GM12878 (cell line): ENCODE data around the gene IL21. TPM values are rescaled to one million over a fixed set of nuclear protein-coding genes. Genes with fewer than 3 reads are reported as not detected.

Experiments
- ATAC-seq: fragments of 200-7000 bp; cut with Tn5 transposase; 3 replicates; pipeline ENCODE4 v1.9.1; 2020; ENCODE audit warnings: mild to moderate bottlenecking, moderate library complexity
- BruUV-seq: library from RNA; stranded (reverse); fragments of 400-500 nt; replicated peaks from 2 replicates; lab custom pipeline; 2021; lab: Mats Ljungman, UMichigan
- CTCF ChIA-PET: fragments of 300-600 bp; sonication (Branson Sonifier 250); formaldehyde crosslinking; extraction: SDS; loops from one replicate; lab custom pipeline; 2021; ENCODE audit warnings: inconsistent platforms; lab: Yijun Ruan, JAX
- POLR2A ChIA-PET: fragments of 350-600 bp; formaldehyde crosslinking; extraction: SDS; loops from one replicate; lab custom pipeline; 2021; ENCODE audit warnings: inconsistent platforms; lab: Charles Lee
- RAD21 ChIA-PET: fragments of 300-600 bp; sonication (Branson Sonifier 250); formaldehyde crosslinking; loops from one replicate; lab custom pipeline; 2023; ENCODE audit warnings: antibody characterized with exemption; ENCODE audit not compliant: unreplicated experiment; lab: Charles Lee
- SMC1A ChIA-PET: fragments of 300-600 bp; sonication (Branson Sonifier 250); formaldehyde crosslinking; loops from one replicate; lab custom pipeline; 2023; ENCODE audit not compliant: unreplicated experiment, uncharacterized antibody; lab: Charles Lee
- DNase-seq: peaks from one replicate; pipeline ENCODE4 v3.0.0-alpha.2; 2011; ENCODE audit warnings: low read depth, low spot score
- FAIRE-seq: peaks from 3 replicates; lab custom pipeline; 2011; peaks lifted over from hg19 to GRCh38; lab: Jason Lieb, UNC
- H2AFZ ChIP-seq: 2 replicates; pipeline ENCODE4 v1.6.0; 2011; ENCODE audit warnings: low read depth, low read length, control low read depth; ENCODE audit not compliant: control insufficient read depth
- H3K27ac ChIP-seq: 2 replicates; pipeline ENCODE4 v1.5.1; 2011; ENCODE audit warnings: control low read depth; ENCODE audit not compliant: control insufficient read depth, insufficient read depth
- H3K27me3 ChIP-seq, 2 experiments: replicated peaks in 1 of 2; 2 replicates each; pipeline versions ENCODE4 v1.6.0 to v1.6.1; 2011; ENCODE audit warnings: low read length in 1 of 2; ENCODE audit not compliant: control insufficient read depth in 2 of 2, insufficient read depth in 2 of 2
- H3K36me3 ChIP-seq, 2 experiments: 2 replicates each; pipeline ENCODE4 v1.5.1; 2011; ENCODE audit warnings: low read length in 1 of 2; ENCODE audit not compliant: control insufficient read depth in 2 of 2, insufficient read depth in 2 of 2
- H3K4me1 ChIP-seq: 2 replicates; pipeline ENCODE4 v1.6.1; 2011; ENCODE audit warnings: mild to moderate bottlenecking, low read length, moderate library complexity, mixed read lengths; ENCODE audit not compliant: control insufficient read depth, insufficient read depth
- H3K4me2 ChIP-seq: 2 replicates; pipeline ENCODE4 v1.6.0; 2011; ENCODE audit warnings: control low read depth; ENCODE audit not compliant: control insufficient read depth, insufficient read depth
- H3K4me3 ChIP-seq: fragments of 200-600 bp; sonication (generic); 2 replicates; pipeline ENCODE4 v1.5.1; 2016
- H3K79me2 ChIP-seq: 2 replicates; pipeline ENCODE4 v1.6.0; 2011; ENCODE audit warnings: low read length; ENCODE audit not compliant: control insufficient read depth, insufficient read depth
- H3K9ac ChIP-seq: 2 replicates; pipeline ENCODE4 v1.8.0; 2011; ENCODE audit warnings: low read length, control low read depth, mixed read lengths; ENCODE audit not compliant: control insufficient read depth, insufficient read depth
- H3K9me3 ChIP-seq: replicated peaks from 3 replicates; pipeline ENCODE4 v1.5.1; 2011; ENCODE audit warnings: mild to moderate bottlenecking, low read length; ENCODE audit not compliant: control insufficient read depth, insufficient read depth
- H4K20me1 ChIP-seq: 2 replicates; pipeline ENCODE4 v1.6.0; 2011; ENCODE audit not compliant: control insufficient read depth, insufficient read depth
- FOXK2 ChIP-seq: fragments of 450-650 bp; IDR thresholded peaks from 2 replicates; pipeline ENCODE4 v1.6.1; 2017; ENCODE audit warnings: mild to moderate bottlenecking, moderate library complexity
- HDAC2 ChIP-seq: fragments of 200-600 bp; sonication (generic); IDR thresholded peaks from 2 replicates; pipeline ENCODE4 v1.6.1; 2017
- NBN ChIP-seq: fragments of 450-650 bp; IDR thresholded peaks from 2 replicates; pipeline ENCODE4 v1.6.1; 2016
- WGBS: methylation state at CpG from one replicate; pipeline ENCODE4 v1.1.6; 2016; ENCODE audit warnings: low lambda C conversion rate; ENCODE audit not compliant: insufficient replicate concordance, insufficient coverage; ENCODE audit errors: missing lambda C conversion rate; 5-methylcytosine and 5-hydroxymethylcytosine counted together
- in situ Hi-C: fragments of 300-500 bp; cut with MboI; formaldehyde crosslinking; loops from 9 replicates; pipeline ENCODE4 v1.14.3; 2018; ENCODE audit warnings: mixed read lengths
- intact Hi-C: fragments of 100-400 bp; cut with micrococcal nuclease; formaldehyde crosslinking; loops from one replicate; pipeline ENCODE4 v1.14.2; 2022; ENCODE audit not compliant: unreplicated experiment
- polyA plus RNA-seq, 11 experiments: library from polyadenylated mRNA; depleted of rRNA in 4 of 11; unstranded in 6 of 11; stranded (reverse) in 5 of 11; fragments of >200 nt; fragmentation: Nextera tagmentation in 4 of 11; fragmentation: Illumina TruSeq in 1 of 11; extraction: Ambion mirVana in 4 of 11; extraction: Trizol in 1 of 11; gene quantifications; 1 replicate in 1 of 11; 2 replicates in 10 of 11; pipeline versions ENCODE4 v1.2.1 to v1.2.3, GENCODE V29; 2011 to 2016; ENCODE audit warnings: inconsistent platforms in 2 of 11, missing spikeins in 2 of 11, low read depth in 1 of 11
- total RNA-seq, 4 experiments: library from RNA; depleted of rRNA in 3 of 4; stranded (reverse); fragments of >200 nt in 3 of 4; fragmentation: Illumina TruSeq in 1 of 4; extraction: Trizol in 1 of 4; gene quantifications; 2 replicates each; pipeline versions ENCODE4 v1.2.1 to v1.2.3, GENCODE V29; 2013 to 2021
- TF ChIP-seq, protein P1 (sequence below): fragments of 450-650 bp; IDR thresholded peaks from 2 replicates; pipeline ENCODE4 v1.6.1; 2017; ENCODE audit warnings: mild to moderate bottlenecking, moderate library complexity
- TF ChIP-seq, protein P2 (sequence below): fragments of 450-650 bp; IDR thresholded peaks from 2 replicates; pipeline ENCODE4 v1.6.1; 2017; ENCODE audit warnings: mild to moderate bottlenecking, low read depth, inconsistent platforms; ENCODE audit not compliant: poor library complexity, severe bottlenecking
- TF ChIP-seq, protein P3 (sequence below): fragments of 450-650 bp; IDR thresholded peaks from 2 replicates; pipeline ENCODE4 v1.6.1; 2014; ENCODE audit warnings: mild to moderate bottlenecking

IL21 gene
- total and polyA plus RNA-seq, 10 of the 15 experiments (the other 5 are each of a cell fraction or from before 2014, with no cell fraction given) = not detected

DNA sequence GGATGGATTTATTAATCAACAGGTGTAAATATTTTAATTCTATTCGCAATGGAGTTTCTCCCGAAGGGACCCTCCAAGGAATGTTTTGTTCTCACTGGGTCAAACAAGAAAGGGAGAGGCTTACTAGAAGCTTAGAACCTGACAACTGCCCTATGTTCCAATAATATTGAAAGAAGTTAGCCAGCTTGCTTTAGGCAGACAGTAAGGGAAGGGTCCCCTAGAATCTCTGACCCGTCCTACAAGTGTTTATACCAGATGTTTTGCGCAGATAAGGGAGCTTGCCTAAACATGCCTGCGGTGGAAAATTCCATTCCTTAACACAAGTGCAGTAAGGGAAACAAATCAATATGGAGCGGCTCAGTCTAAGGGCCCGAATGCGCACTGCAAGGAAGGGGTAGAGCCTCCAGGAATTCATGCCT, 17.7 kb downstream of the IL21 start:
- ChIA-PET SMC1A (interaction anchor here (0.8 to 3.7 kb wide), 11 partner anchors 9 to 779 kb away, joined by 3 to 20 read pairs (median 5); no protein-coding TSS in a partner anchor), POLR2A (no interaction called here), RAD21 (interaction anchor here (0.7 to 3.8 kb wide), 6 partner anchors 8 to 311 kb away, joined by 3 to 26 read pairs (median 4); no protein-coding TSS in a partner anchor), CTCF (interaction anchor here (0.6 to 4.5 kb wide), 16 partner anchors 8 to 739 kb away, joined by 3 to 55 read pairs (median 6); partner anchors contain the start of gene BBS12)
- intact Hi-C loops = loop anchor here (5.0 kb wide), 2 partner anchors 49 to 309 kb away; no protein-coding TSS in a partner anchor
- H3K4me2 ChIP-seq = no peak overlapping the region
- peaks cover 0 to 7% of the 10 kb centered on the region in 2 experiments; a peak in 3 of 4 replicates for H3K27me3 ChIP-seq
- no TSS peak for BruUV-seq
- H3K9ac ChIP-seq = no peak overlapping the region
- DNase-seq = no peak
- no peak for FAIRE-seq
- H4K20me1 ChIP-seq = no peaks in the 10 kb centered on the region
- H3K4me1 ChIP-seq = no peaks in the 10 kb centered on the region
- in situ Hi-C loops = loop anchor here (10.0 kb wide), 1 partner anchor 312 kb away; no protein-coding TSS in a partner anchor
- no peak overlapping the region for H2AFZ ChIP-seq
- H3K79me2 ChIP-seq = no peaks in the 10 kb centered on the region
- no peak for ATAC-seq
- no peak overlapping the region for H3K4me3 ChIP-seq
- no peaks in the 10 kb centered on the region for H3K9me3 ChIP-seq
- H3K27ac ChIP-seq = no peak overlapping the region
- H3K36me3 ChIP-seq = no peaks in the 10 kb centered on the region
- no peak for TF ChIP-seq FOXK2
- no peak for TF ChIP-seq NBN
- TF ChIP-seq, protein P1, sequence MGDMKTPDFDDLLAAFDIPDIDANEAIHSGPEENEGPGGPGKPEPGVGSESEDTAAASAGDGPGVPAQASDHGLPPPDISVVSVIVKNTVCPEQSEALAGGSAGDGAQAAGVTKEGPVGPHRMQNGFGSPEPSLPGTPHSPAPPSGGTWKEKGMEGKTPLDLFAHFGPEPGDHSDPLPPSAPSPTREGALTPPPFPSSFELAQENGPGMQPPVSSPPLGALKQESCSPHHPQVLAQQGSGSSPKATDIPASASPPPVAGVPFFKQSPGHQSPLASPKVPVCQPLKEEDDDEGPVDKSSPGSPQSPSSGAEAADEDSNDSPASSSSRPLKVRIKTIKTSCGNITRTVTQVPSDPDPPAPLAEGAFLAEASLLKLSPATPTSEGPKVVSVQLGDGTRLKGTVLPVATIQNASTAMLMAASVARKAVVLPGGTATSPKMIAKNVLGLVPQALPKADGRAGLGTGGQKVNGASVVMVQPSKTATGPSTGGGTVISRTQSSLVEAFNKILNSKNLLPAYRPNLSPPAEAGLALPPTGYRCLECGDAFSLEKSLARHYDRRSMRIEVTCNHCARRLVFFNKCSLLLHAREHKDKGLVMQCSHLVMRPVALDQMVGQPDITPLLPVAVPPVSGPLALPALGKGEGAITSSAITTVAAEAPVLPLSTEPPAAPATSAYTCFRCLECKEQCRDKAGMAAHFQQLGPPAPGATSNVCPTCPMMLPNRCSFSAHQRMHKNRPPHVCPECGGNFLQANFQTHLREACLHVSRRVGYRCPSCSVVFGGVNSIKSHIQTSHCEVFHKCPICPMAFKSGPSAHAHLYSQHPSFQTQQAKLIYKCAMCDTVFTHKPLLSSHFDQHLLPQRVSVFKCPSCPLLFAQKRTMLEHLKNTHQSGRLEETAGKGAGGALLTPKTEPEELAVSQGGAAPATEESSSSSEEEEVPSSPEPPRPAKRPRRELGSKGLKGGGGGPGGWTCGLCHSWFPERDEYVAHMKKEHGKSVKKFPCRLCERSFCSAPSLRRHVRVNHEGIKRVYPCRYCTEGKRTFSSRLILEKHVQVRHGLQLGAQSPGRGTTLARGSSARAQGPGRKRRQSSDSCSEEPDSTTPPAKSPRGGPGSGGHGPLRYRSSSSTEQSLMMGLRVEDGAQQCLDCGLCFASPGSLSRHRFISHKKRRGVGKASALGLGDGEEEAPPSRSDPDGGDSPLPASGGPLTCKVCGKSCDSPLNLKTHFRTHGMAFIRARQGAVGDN = no peak
- TF ChIP-seq HDAC2 = no peak
- TF ChIP-seq, protein P2, sequence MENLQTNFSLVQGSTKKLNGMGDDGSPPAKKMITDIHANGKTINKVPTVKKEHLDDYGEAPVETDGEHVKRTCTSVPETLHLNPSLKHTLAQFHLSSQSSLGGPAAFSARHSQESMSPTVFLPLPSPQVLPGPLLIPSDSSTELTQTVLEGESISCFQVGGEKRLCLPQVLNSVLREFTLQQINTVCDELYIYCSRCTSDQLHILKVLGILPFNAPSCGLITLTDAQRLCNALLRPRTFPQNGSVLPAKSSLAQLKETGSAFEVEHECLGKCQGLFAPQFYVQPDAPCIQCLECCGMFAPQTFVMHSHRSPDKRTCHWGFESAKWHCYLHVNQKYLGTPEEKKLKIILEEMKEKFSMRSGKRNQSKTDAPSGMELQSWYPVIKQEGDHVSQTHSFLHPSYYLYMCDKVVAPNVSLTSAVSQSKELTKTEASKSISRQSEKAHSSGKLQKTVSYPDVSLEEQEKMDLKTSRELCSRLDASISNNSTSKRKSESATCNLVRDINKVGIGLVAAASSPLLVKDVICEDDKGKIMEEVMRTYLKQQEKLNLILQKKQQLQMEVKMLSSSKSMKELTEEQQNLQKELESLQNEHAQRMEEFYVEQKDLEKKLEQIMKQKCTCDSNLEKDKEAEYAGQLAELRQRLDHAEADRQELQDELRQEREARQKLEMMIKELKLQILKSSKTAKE = no peak
- TF ChIP-seq, protein P3, sequence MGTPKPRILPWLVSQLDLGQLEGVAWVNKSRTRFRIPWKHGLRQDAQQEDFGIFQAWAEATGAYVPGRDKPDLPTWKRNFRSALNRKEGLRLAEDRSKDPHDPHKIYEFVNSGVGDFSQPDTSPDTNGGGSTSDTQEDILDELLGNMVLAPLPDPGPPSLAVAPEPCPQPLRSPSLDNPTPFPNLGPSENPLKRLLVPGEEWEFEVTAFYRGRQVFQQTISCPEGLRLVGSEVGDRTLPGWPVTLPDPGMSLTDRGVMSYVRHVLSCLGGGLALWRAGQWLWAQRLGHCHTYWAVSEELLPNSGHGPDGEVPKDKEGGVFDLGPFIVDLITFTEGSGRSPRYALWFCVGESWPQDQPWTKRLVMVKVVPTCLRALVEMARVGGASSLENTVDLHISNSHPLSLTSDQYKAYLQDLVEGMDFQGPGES = no peak
- WGBS = 88% methylated on average over 8 of the region's 8 CpGs
